Activated naive CD4-positive, alpha-beta T cell treated with anti-CD3 and anti-CD28 coated beads for 36 hours (primary cell): Measurements from ENCODE around the gene CLCN2. TPM values are rescaled to one million over a fixed set of nuclear protein-coding genes. Genes with fewer than 3 reads are reported as not detected.

Experiments used
- CTCF ChIA-PET: fragments of 350-600 bp; sonication (Branson Sonifier 250); formaldehyde crosslinking; loops from one replicate; lab custom pipeline; 2021; ENCODE audit warnings: antibody characterized with exemption; lab: Charles Lee
- DNase-seq: peaks from one replicate; pipeline ENCODE4 v3.0.0-alpha.2; 2020
- H3K27ac Mint-ChIP-seq: one replicate; pipeline ENCODE4 v1.8.0; 2021; ENCODE audit warnings: mild to moderate bottlenecking, mixed read lengths
- H3K27me3 Mint-ChIP-seq: one replicate; pipeline ENCODE4 v1.8.0; 2021; ENCODE audit warnings: low read depth, mixed read lengths
- H3K36me3 Mint-ChIP-seq: one replicate; pipeline ENCODE4 v1.8.0; 2021; ENCODE audit warnings: low read depth, mixed read lengths
- H3K4me1 Mint-ChIP-seq: one replicate; pipeline ENCODE4 v1.8.0; 2021; ENCODE audit warnings: low read depth, mixed read lengths
- H3K4me3 Mint-ChIP-seq: one replicate; pipeline ENCODE4 v1.8.0; 2021; ENCODE audit warnings: mild to moderate bottlenecking, moderate library complexity, mixed read lengths
- H3K9me3 Mint-ChIP-seq: one replicate; pipeline ENCODE4 v1.8.0; 2021; ENCODE audit warnings: mixed read lengths
- intact Hi-C: fragments of 100-400 bp; cut with micrococcal nuclease; formaldehyde crosslinking; loops from one replicate; pipeline ENCODE4 v1.15.1; 2023
- total RNA-seq, 2 experiments: library from RNA; stranded (reverse); gene quantifications; one replicate each; pipeline ENCODE4 v1.2.3, GENCODE V29; 2021

Gene CLCN2
- total RNA-seq, 2 experiments from 2014 or later = 2.9 TPM

DNA sequence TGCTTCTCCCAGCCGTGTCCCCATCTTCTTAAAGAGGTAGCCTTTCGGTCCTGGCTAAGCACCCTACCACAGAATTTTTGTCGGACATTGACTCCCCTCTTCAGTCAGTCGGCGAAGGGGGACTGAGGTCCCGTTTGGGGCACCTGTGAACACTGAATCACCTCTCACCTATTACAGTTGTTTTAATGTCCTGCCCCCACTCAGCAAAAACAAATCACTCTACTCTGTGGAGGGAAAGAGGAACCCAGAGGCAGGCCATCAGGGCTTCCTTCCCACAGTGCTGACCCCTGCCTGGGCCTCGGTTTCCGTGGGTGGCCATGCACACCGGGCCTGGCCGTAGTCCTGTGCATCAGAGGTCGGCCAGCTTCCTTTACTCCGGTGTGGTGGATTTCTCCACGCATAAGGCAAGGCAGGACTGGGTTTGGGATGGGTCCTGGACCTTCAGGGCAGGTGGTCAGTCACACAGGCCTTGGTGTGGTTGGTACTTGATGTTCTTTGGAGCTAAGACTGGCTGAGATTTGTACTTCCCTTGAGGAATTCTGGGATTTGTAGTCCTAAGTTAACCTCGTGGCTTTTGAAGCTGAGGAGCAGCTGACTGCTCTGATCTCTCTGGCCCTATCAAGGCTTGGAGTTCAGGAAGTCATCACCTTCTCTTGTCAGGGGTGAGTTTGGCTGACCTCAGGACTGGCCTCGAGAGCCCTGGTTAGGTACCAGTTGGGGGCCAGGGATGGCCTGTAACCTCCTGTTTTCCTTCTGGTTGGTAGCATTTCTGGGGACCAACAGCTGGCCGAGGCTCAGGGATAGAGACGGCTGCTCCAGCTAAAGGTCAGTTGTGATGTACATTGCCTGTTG is 24.6 kb downstream of the CLCN2 start:
- CTCF ChIA-PET = interaction anchor here (0.8 to 1.8 kb wide), 2 partner anchors 19 to 31 kb away, joined by 3 to 5 read pairs; no protein-coding TSS in a partner anchor
- Mint-ChIP-seq H3K27ac (peak overlapping the region; percentile 43), H3K27me3 (no peaks in the 10 kb centered on the region), H3K4me3 (peak overlapping the region; percentile 80), H3K4me1 (peaks cover 58% of the 10 kb centered on the region), H3K9me3 (no peaks in the 10 kb centered on the region), H3K36me3 (peaks cover 21% of the 10 kb centered on the region)
- intact Hi-C loops = no loop called here
- no peak for DNase-seq

DNA sequence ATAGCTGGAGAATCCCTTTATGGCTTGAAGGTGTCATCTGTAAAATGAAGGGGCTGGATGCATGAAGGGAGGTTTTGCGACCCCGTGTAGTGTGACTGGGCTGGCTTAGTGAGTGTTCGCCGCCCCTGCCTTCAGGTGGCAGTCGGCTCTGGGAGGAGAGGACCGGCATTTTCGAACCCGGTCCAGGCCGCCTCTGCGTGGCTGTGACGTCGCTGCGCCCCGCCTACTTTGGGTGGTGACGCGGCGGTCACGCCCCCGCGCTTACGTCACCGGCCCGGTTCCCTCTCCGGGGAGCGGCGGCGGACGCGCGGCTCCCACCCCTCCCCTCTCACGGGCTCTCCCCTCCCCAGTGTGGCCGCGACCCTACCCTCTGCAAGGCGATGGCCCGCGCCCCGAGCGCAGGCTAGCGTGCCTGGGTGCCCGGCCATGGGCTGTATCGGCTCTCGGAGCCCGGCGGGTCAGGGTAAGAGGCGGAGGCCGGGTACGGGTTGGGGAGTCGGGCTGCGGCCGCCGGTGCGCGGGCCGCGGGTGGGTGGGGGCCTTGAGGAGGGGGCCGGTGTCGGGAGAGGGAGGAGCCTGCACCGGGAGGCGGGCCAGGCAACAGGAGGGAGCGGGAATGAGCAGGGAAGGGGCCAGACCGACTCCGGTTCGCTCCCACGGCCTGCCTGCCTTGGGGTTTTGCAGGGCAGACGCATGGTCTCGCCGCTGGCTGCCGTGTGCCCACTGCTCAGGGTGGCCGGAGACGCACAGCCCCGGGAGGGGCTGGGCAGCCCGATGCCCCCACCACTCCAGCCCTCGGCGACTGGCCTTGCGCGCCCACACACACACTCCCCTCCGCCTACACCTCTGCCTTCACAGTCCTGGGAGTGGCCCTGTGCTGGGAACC is 25.5 kb downstream of the CLCN2 start:
- CTCF ChIA-PET = interaction anchor here (1.0 kb wide), 2 partner anchors 20 to 88 kb away, joined by 3 read pairs; no protein-coding TSS in a partner anchor
- peak overlapping the region; percentile 80 for H3K4me3 Mint-ChIP-seq
- peaks cover 62% of the 10 kb centered on the region for H3K4me1 Mint-ChIP-seq
- intact Hi-C loops = loop anchor here (1.0 to 2.0 kb wide), 3 partner anchors 22 to 37 kb away; partner anchors contain the start of genes EIF4G1 and PSMD2
- H3K9me3 Mint-ChIP-seq = no peaks in the 10 kb centered on the region
- peak; percentile 85 for DNase-seq
- peak overlapping the region; percentile 87 for H3K27ac Mint-ChIP-seq
- H3K36me3 Mint-ChIP-seq = peaks cover 28% of the 10 kb centered on the region
- H3K27me3 Mint-ChIP-seq = no peaks in the 10 kb centered on the region

DNA sequence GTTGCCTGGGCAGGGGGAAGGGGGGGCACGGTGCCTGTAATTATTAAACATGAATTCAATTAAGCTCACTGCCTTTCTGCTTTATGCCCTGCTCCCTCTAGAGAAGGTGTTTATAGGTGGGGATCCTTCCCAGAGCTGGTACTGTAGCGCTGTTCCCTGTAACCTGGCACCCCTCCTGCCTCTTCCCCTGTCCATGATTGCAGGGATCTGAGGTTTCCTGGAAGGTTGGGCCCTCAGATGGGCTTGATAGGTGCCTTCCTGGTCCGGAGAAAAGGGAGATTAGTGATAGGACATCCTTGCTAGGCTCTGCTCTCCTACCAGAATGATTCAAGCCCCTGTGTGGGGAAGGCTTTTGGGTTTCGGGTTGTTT is 26.1 kb downstream of the CLCN2 start:
- Mint-ChIP-seq H3K4me3 (peak overlapping the region; percentile 80), H3K36me3 (peaks cover 30% of the 10 kb centered on the region), H3K27me3 (no peaks in the 10 kb centered on the region), H3K9me3 (no peaks in the 10 kb centered on the region), H3K4me1 (peaks cover 58% of the 10 kb centered on the region), H3K27ac (peak overlapping the region; percentile 87)
- CTCF ChIA-PET = interaction anchor here (1.0 kb wide), 2 partner anchors 19 to 87 kb away, joined by 3 read pairs; no protein-coding TSS in a partner anchor
- no peak for DNase-seq
- intact Hi-C loops = loop anchor here (1.0 to 2.0 kb wide), 3 partner anchors 21 to 36 kb away; partner anchors contain the start of genes EIF4G1 and PSMD2

DNA sequence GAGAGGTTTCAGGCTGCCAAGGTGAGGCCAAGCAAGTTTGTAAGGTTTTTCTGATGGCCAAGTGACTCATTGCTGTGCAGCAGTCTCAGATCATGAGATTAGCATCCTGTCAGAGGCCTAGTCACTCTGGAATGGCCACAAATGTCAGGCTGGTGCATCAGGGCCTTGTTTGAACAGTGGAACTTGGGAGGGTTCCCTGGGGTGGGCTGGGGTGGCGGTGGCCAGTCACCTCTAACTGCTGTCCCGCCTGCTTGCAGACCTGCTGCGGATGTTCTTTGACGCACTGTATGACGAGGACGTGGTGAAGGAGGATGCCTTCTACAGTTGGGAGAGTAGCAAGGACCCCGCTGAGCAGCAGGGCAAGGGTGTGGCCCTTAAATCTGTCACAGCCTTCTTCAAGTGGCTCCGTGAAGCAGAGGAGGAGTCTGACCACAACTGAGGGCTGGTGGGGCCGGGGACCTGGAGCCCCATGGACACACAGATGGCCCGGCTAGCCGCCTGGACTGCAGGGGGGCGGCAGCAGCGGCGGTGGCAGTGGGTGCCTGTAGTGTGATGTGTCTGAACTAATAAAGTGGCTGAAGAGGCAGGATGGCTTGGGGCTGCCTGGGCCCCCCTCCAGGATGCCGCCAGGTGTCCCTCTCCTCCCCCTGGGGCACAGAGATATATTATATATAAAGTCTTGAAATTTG is 26.8 kb downstream of the CLCN2 start:
- peaks cover 59% of the 10 kb centered on the region for H3K4me1 Mint-ChIP-seq
- peak overlapping the region; percentile 81 for H3K27ac Mint-ChIP-seq
- H3K4me3 Mint-ChIP-seq = no peak overlapping the region
- intact Hi-C loops = loop anchor here (1.0 to 2.0 kb wide), 3 partner anchors 20 to 36 kb away; partner anchors contain the start of genes EIF4G1 and PSMD2
- no peaks in the 10 kb centered on the region for H3K27me3 Mint-ChIP-seq
- CTCF ChIA-PET = no interaction called here
- H3K9me3 Mint-ChIP-seq = no peaks in the 10 kb centered on the region
- peaks cover 34% of the 10 kb centered on the region for H3K36me3 Mint-ChIP-seq
- peak; percentile 59 for DNase-seq

DNA sequence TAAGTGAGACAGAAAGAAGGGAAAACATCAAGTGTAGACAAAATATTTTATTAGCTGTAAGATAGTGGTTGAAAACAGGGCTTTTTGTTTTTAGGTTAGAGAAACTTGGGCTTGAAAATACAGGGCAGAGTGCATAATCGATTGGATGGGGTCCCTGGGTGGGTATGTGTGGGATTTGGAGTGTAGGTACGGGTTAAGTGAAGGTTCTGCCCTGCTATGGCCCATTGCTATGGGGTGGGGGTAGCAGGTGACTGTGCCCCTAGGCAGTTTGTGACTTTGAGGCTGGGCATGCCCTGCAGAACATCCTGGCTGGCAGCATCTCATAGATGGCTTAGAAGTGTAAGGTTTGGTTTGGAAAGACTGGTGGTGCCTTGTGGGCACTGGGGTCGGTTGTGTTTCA is 27.7 kb downstream of the CLCN2 start:
- Mint-ChIP-seq H3K9me3 (no peaks in the 10 kb centered on the region), H3K4me3 (no peak overlapping the region), H3K4me1 (peaks cover 64% of the 10 kb centered on the region), H3K27ac (peak overlapping the region; percentile 81), H3K36me3 (peaks cover 42% of the 10 kb centered on the region), H3K27me3 (no peaks in the 10 kb centered on the region)
- no peak for DNase-seq
- intact Hi-C loops = loop anchor here (2.0 kb wide), 1 partner anchor 35 kb away; the partner anchor contains the start of gene PSMD2
- CTCF ChIA-PET = interaction anchor here (0.9 kb wide), 1 partner anchor 10 kb away, joined by 3 read pairs; no protein-coding TSS in a partner anchor

DNA sequence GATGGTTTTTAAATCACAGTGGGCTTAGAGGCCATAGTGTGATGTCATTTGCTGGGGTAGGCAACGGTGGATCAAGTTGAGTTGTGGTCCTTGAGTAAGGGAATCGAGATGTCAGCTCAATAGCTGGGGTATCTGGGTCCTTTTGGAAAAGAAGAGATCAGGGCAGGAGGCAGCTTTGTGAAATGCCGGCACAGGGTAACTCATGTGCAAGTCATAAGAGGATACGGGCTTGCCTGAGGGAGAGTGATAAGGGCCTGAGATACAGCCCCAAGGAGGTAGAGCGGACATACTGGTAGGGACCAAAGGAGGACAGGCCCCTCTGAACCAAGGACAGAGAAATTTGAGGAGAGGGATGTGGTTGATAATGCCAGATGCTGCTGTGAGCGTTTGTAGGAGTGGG is 28.2 kb downstream of the CLCN2 start:
- Mint-ChIP-seq H3K27me3 (no peaks in the 10 kb centered on the region), H3K27ac (peak overlapping the region; percentile 81), H3K36me3 (peaks cover 45% of the 10 kb centered on the region), H3K4me1 (peaks cover 62% of the 10 kb centered on the region), H3K4me3 (no peak overlapping the region), H3K9me3 (no peaks in the 10 kb centered on the region)
- CTCF ChIA-PET = interaction anchor here (0.9 kb wide), 1 partner anchor 9 kb away, joined by 3 read pairs; no protein-coding TSS in a partner anchor
- DNase-seq = no peak
- intact Hi-C loops = no loop called here

DNA sequence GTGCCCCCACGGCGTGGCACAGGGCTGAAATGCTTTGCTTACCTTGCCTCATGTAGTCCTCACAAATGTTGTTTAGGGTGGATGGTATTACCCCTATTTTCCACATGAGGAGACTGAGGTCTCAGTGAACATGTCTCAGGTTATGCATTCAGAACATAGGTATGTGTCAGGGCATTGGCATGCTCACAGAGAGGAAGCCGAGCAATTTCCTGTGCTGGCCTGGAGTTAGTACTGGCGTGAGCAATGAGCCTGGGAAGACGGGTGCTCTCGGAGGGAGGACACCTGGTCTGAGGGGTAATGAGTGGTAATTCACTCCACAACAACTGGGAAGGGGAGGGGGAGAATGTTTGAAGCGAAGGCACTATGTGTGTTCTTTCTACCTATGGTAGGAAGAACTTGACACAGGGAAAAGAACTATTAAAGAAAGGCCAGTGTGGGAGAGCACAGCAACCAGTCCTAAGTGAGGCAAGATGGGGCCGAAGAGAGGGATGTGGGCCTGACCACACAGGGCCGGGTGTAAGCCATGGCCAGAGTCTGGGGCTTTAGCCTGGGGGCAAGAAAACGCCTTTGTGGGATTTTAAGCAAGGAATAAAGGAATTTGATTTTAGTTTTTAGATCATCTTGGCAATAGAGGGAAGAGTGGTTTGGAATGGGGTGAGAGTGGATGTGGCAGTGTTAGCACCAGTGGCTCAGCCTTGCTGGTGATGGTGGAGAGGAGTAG is 28.9 kb downstream of the CLCN2 start:
- peaks cover 56% of the 10 kb centered on the region for H3K4me1 Mint-ChIP-seq
- H3K9me3 Mint-ChIP-seq = no peaks in the 10 kb centered on the region
- intact Hi-C loops = no loop called here
- H3K36me3 Mint-ChIP-seq = peaks cover 50% of the 10 kb centered on the region
- H3K4me3 Mint-ChIP-seq = no peak overlapping the region
- DNase-seq = no peak
- no peaks in the 10 kb centered on the region for H3K27me3 Mint-ChIP-seq
- CTCF ChIA-PET = interaction anchor here (0.9 kb wide), 1 partner anchor 9 kb away, joined by 3 read pairs; no protein-coding TSS in a partner anchor
- peak overlapping the region; percentile 81 for H3K27ac Mint-ChIP-seq

DNA sequence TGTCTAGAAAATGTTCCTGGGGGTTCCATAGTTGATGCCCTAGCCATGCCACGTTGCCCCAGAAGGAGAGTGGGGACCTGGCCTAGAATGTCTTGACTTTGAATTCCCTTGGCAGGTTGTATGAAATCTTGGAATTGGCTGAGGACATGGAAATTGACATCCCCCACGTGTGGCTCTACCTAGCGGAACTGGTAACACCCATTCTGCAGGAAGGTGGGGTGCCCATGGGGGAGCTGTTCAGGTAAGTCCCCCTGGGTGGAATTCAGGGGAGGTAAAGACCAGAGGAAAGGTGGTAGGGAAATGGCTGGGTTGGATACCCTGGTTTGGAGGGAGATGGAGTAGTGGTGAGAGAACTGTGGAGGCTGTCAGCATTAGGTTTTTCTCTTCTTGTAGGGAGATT is 32.9 kb downstream of the CLCN2 start:
- Mint-ChIP-seq H3K4me1 (peaks cover 46% of the 10 kb centered on the region), H3K27me3 (no peaks in the 10 kb centered on the region), H3K27ac (no peak overlapping the region), H3K4me3 (no peak overlapping the region), H3K9me3 (no peaks in the 10 kb centered on the region), H3K36me3 (peaks cover 79% of the 10 kb centered on the region)
- no peak for DNase-seq
- intact Hi-C loops = no loop called here
- CTCF ChIA-PET = interaction anchor here (1.0 kb wide), 1 partner anchor 25 kb away, joined by 3 read pairs; no protein-coding TSS in a partner anchor

DNA sequence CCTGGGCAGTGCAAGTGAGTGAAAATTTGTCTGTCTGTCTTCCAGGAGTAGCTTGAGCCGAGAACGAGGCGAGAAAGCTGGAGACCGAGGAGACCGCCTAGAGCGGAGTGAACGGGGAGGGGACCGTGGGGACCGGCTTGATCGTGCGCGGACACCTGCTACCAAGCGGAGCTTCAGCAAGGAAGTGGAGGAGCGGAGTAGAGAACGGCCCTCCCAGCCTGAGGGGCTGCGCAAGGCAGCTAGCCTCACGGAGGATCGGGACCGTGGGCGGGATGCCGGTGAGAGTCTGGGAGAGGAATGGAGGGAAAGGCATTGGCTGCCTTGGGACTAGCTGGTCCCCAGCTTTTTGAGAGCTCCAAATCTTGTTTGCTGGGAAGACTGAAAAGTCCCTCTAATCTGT is 34.2 kb downstream of the CLCN2 start:
- CTCF ChIA-PET = no interaction called here
- Mint-ChIP-seq H3K27me3 (no peaks in the 10 kb centered on the region), H3K36me3 (peaks cover 80% of the 10 kb centered on the region), H3K9me3 (no peaks in the 10 kb centered on the region), H3K4me1 (peaks cover 46% of the 10 kb centered on the region), H3K27ac (peak overlapping the region; percentile 36), H3K4me3 (no peak overlapping the region)
- intact Hi-C loops = no loop called here
- no peak for DNase-seq

DNA sequence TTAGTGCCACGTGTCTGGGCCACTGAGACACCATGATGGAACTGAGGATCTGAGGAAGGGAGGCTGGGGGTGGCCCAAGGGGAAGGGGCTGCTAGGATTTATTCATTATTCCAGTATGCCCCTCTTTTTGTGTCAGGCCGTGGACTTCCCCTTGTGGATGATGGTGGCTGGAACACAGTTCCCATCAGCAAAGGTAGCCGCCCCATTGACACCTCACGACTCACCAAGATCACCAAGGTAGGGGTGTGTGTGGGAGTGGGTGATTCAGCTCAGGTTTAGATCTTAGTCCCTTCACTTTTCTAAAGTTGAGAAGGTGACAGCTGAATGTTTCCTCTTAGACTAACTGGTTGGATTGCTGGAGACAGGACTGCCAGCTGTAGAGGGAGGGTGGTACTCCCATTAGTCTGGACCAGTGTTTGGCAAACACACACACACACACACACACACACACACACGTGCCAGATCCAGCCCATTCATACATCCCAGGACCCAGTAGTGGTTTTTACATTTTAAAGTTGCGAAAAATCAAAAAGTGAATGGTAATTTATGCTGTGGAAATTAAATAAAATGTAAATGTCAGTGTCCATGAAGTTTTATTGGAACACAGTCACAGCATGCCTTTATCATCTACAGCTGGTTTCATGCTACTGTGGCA is 35.6 kb downstream of the CLCN2 start:
- Mint-ChIP-seq H3K4me1 (peaks cover 37% of the 10 kb centered on the region), H3K36me3 (peaks cover 78% of the 10 kb centered on the region), H3K9me3 (no peaks in the 10 kb centered on the region), H3K4me3 (no peak overlapping the region), H3K27ac (peak overlapping the region; percentile 72), H3K27me3 (no peaks in the 10 kb centered on the region)
- intact Hi-C loops = no loop called here
- peak; percentile 49 for DNase-seq
- CTCF ChIA-PET = interaction anchor here (0.7 to 1.2 kb wide), 2 partner anchors 28 to 192 kb away, joined by 3 to 4 read pairs; no protein-coding TSS in a partner anchor
